ENCODE measurements around the gene ETNK2. TPM values are rescaled to one million over a fixed set of nuclear protein-coding genes. Genes with fewer than 3 reads are reported as not detected.

The ETNK2 gene
- total RNA-seq, 1 donor from 2014 or later, result 7.2 TPM

DNA sequence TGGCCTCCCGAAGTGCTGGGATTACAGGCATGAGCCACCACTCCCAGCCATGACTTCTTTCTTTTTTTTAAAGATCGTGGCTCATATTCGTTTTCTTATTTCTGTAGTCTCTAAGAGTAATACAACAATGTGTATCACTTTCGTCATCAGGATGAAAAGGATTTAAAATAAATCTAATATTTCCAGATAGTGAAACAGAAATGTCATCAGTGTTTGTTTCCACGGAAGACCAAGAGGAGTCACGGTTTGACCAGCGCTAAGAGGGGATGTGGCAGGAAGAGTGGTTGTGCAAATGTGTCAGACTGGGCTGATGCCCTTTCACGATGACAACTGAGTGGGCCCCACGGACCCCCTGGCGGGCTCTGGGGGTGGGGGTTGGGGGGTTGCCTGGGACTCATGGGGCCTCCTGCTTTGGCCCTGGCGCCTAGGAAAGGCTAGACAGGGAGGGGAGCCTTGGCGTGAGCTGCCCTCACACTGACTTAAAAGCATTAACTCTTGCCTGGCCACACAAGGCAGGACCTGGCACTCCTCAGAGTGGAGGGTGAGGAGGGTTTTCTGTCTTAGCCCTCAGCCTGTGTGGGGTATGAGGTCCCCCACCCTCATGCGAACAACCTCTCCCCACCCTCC, 70.6 kb downstream of the ETNK2 start:
- peak; percentile 68 for DNase-seq (ENCODE audit: low spot score)

Other genes with a start within 250 kb of the ETNK2 start
- 7.9 TPM for gene SOX13, start 78.9 kb downstream of the ETNK2 start, total RNA-seq (ENCODE audit: insufficient read depth, low replicate concordance)
- not detected for gene REN, start 14.3 kb upstream of the ETNK2 start, total RNA-seq (ENCODE audit: insufficient read depth, low replicate concordance)
- not detected for gene KISS1, start 44.4 kb upstream of the ETNK2 start, total RNA-seq (ENCODE audit: insufficient read depth, low replicate concordance)
- gene GOLT1A, start 61.9 kb upstream of the ETNK2 start, total RNA-seq (ENCODE audit: insufficient read depth, low replicate concordance), result not detected
- 4.3 TPM for gene PLEKHA6, start 207.9 kb upstream of the ETNK2 start, total RNA-seq (ENCODE audit: insufficient read depth, low replicate concordance)

All from umbilical cord (tissue), 2 donors.